Effector memory CD4-positive, alpha-beta T cell (primary cell): ENCODE data around the gene HCN1.

ENCODE experiments used
- DNase-seq, 3 donors: peaks; one replicate each; pipeline ENCODE4 v3.0.0-alpha.2; 2020
- H3K27ac ChIP-seq: 2 replicates; pipeline ENCODE4 v1.7.0; 2013; ENCODE audit warnings: mild to moderate bottlenecking, low read length, moderate library complexity; ENCODE audit not compliant: insufficient read depth, poor library complexity, severe bottlenecking
- H3K27me3 ChIP-seq: replicated peaks from 2 replicates; pipeline ENCODE4 v1.7.0; 2013; ENCODE audit warnings: mild to moderate bottlenecking, low read length; ENCODE audit not compliant: insufficient read depth, control insufficient read depth, poor library complexity, severe bottlenecking
- H3K36me3 ChIP-seq: 2 replicates; pipeline ENCODE4 v1.7.0; 2013; ENCODE audit warnings: mild to moderate bottlenecking, low read length, moderate library complexity; ENCODE audit not compliant: control insufficient read depth, insufficient read depth
- H3K4me1 ChIP-seq: 2 replicates; pipeline ENCODE4 v1.7.0; 2013; ENCODE audit warnings: low read length, mild to moderate bottlenecking; ENCODE audit not compliant: control insufficient read depth, insufficient read depth, poor library complexity, severe bottlenecking
- H3K4me3 ChIP-seq: 2 replicates; pipeline ENCODE4 v1.7.0; 2013; ENCODE audit warnings: low read length, low read depth, mild to moderate bottlenecking; ENCODE audit not compliant: insufficient read depth, poor library complexity, severe bottlenecking
- H3K9me3 ChIP-seq: 2 replicates; pipeline ENCODE4 v1.7.0; 2013; ENCODE audit warnings: mild to moderate bottlenecking, low read length, moderate library complexity; ENCODE audit not compliant: control insufficient read depth

The HCN1 gene

DNA sequence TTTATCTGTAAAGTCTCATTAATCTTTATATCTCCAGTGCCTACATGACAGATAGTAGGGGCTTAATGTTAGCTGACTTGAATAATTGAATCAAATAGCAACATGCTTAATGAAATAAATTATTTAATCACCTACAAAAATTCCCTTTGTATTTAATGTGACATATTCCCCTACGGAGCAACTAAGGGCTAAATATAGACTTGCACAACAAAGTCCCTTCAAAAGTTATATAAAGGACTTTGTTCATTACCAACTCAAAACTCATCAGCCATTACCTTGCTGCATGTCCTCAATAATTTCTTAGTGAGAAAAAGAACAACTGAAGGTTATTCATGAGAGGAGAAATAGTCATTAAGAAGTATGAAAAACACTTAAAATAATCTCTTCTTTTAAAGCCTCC is 424.6 kb downstream of the HCN1 start:
- Histone ChIP-seq H3K9me3 (no peaks in the 10 kb centered on the region), H3K36me3 (no peaks in the 10 kb centered on the region), H3K4me3 (no peak overlapping the region), H3K27ac (no peak overlapping the region), H3K27me3 (no peaks in the 10 kb centered on the region), H3K4me1 (no peaks in the 10 kb centered on the region)
- no peak for DNase-seq

DNA sequence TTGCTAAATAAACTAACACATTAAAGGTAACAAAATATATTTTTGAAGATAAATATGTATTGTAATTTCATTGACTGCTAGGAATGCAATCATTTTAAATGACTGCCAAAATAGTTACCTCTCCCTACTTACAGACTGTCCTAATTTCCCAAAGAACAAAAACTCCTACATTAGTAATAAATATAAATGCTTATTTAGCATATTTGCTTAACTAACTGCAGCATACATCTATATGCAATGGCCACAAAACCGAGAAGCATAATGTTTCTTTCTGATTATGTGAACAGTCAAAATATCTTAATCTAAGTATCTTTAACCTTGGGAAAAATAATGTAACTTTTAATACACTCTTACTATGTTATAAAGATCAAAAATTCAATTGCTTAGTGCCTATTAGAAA is 431.7 kb downstream of the HCN1 start:
- Histone ChIP-seq H3K4me3 (no peak overlapping the region), H3K27ac (no peak overlapping the region), H3K27me3 (no peaks in the 10 kb centered on the region), H3K9me3 (no peaks in the 10 kb centered on the region), H3K36me3 (no peaks in the 10 kb centered on the region), H3K4me1 (no peaks in the 10 kb centered on the region)
- DNase-seq, result no peak

DNA sequence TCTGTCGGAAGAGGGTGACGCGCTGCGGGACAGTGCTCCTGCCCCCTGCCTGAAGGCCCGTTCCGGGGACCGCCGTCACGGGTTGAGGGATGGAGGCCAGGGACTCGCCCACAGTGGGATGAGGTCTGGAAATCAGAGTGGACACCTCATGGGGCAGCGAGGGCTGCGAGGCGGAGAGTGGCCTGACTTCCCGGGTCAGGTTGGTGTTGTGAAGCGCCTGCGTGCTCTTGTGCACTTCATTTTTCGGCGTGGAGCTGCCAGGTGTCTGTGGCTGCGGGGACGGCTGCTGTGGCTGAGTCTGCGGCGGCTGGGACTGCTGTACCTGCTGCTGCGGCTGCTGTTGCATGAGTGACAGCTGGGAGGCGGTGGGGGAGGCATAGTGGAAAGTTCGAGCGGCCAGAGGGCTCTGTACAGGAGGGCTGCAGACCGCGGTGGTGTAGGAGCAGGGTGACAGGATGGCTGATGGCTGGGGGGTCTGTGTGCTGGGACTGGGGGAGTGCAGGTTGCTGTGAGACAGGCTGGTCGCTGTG is 434.1 kb downstream of the HCN1 start:
- H3K9me3 ChIP-seq, result no peaks in the 10 kb centered on the region
- H3K4me1 ChIP-seq, result no peaks in the 10 kb centered on the region
- no peak overlapping the region for H3K27ac ChIP-seq
- no peaks in the 10 kb centered on the region for H3K27me3 ChIP-seq
- no peak for DNase-seq
- H3K4me3 ChIP-seq, result no peak overlapping the region
- no peaks in the 10 kb centered on the region for H3K36me3 ChIP-seq

- H3K27me3 ChIP-seq, result no peaks in the 10 kb centered on the region
Observed at GRCh38 chr5:45261125-45261524, 435.1 kb downstream of the HCN1 start.

GRCh38 chr5:45260292-45260691 is 435.9 kb downstream of the HCN1 start:
- DNase-seq, result no peak
- no peaks in the 10 kb centered on the region for H3K36me3 ChIP-seq
- H3K27me3 ChIP-seq, result no peaks in the 10 kb centered on the region
- H3K27ac ChIP-seq, result no peak overlapping the region
- H3K9me3 ChIP-seq, result no peaks in the 10 kb centered on the region
- H3K4me3 ChIP-seq, result no peak overlapping the region
- H3K4me1 ChIP-seq, result no peaks in the 10 kb centered on the region

More at GRCh38 chr5:45261125-45261524, 435.1 kb downstream of the HCN1 start:
- Histone ChIP-seq H3K27ac (no peak overlapping the region), H3K9me3 (no peaks in the 10 kb centered on the region), H3K36me3 (no peaks in the 10 kb centered on the region), H3K4me3 (no peak overlapping the region), H3K4me1 (no peaks in the 10 kb centered on the region)
- DNase-seq, result no peak

GRCh38 chr5:45252978-45253377 is 443.2 kb downstream of the HCN1 start:
- H3K27me3 ChIP-seq, result no peaks in the 10 kb centered on the region
- H3K27ac ChIP-seq, result no peak overlapping the region
- no peak for DNase-seq
- no peaks in the 10 kb centered on the region for H3K9me3 ChIP-seq
- no peaks in the 10 kb centered on the region for H3K36me3 ChIP-seq
- no peaks in the 10 kb centered on the region for H3K4me1 ChIP-seq
- no peak overlapping the region for H3K4me3 ChIP-seq

DNA sequence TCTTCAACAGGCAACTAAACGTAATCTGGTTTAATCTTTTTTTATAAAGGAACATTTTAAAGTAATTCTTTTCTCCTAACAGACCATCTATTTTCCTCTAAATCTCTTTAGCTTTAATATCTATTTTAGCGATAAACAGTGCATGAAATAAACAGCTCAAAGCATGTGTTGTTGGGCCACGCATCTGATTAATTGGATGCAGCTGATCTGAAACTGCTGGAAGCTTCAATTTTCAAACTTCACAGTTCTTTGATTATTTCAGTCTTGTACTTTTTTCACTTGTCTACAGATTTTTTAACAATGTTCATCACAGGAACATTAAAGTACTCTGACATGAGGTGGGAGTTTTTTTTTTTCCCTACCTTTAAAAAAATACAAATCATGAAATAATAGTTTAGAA is 443.6 kb downstream of the HCN1 start:
- Histone ChIP-seq H3K9me3 (no peaks in the 10 kb centered on the region), H3K27me3 (no peaks in the 10 kb centered on the region), H3K4me3 (no peak overlapping the region), H3K4me1 (no peaks in the 10 kb centered on the region), H3K27ac (no peak overlapping the region), H3K36me3 (no peaks in the 10 kb centered on the region)
- no peak for DNase-seq

- H3K4me1 ChIP-seq, result no peaks in the 10 kb centered on the region
- no peaks in the 10 kb centered on the region for H3K9me3 ChIP-seq
- H3K27ac ChIP-seq, result no peak overlapping the region
- H3K27me3 ChIP-seq, result no peaks in the 10 kb centered on the region
- no peak overlapping the region for H3K4me3 ChIP-seq
- H3K36me3 ChIP-seq, result no peaks in the 10 kb centered on the region
- no peak for DNase-seq
Observed at GRCh38 chr5:45225571-45226031, 470.6 kb downstream of the HCN1 start.

- Histone ChIP-seq H3K4me3 (no peak overlapping the region), H3K4me1 (no peaks in the 10 kb centered on the region), H3K27ac (no peak overlapping the region), H3K36me3 (no peaks in the 10 kb centered on the region), H3K9me3 (no peaks in the 10 kb centered on the region), H3K27me3 (no peaks in the 10 kb centered on the region)
- DNase-seq, result no peak
Observed at GRCh38 chr5:45205403-45205961, 490.7 kb downstream of the HCN1 start.
